Jurkat, Clone E6-1 (cell line): ENCODE measurements around the gene C8G. TPM values are rescaled to one million over a fixed set of nuclear protein-coding genes. Genes with fewer than 3 reads are reported as not detected.

Experiments used
- DNase-seq: peaks from one replicate; pipeline ENCODE4 v3.0.0-alpha.2; 2011; ENCODE audit warnings: low read depth, low spot score
- H3K4me3 ChIP-seq: 2 replicates; pipeline ENCODE4 v1.5.1; 2011; ENCODE audit warnings: mild to moderate bottlenecking, low read length, control low read depth, moderate library complexity
- polyA plus RNA-seq: library from polyadenylated mRNA; unstranded; fragments of >200 nt; gene quantifications from one replicate; pipeline ENCODE4 v1.2.1, GENCODE V29; 2012; ENCODE audit warnings: missing spikeins; ENCODE audit not compliant: insufficient read length, insufficient read depth

C8G gene
- polyA plus RNA-seq = 3.2 TPM

- peak; percentile 82 for DNase-seq
- H3K4me3 ChIP-seq = peak within 1 kb of the TSS; percentile 78
These were observed at the start of gene C8G, which contains the start of gene FBXW5 for GRCh38 chr9:136944519-136945332. TSS of gene C8G (plus strand) at chr9:136945243. CDS start at chr9:136945321, 78 bp downstream. TSS of gene FBXW5 (minus strand) at chr9:136944738. CDS start at chr9:136944083, 655 bp downstream.

- no peak overlapping the region for H3K4me3 ChIP-seq
- no peak for DNase-seq
These were observed 49.0 kb upstream of the C8G start for GRCh38 chr9:136896027-136896426.

DNA sequence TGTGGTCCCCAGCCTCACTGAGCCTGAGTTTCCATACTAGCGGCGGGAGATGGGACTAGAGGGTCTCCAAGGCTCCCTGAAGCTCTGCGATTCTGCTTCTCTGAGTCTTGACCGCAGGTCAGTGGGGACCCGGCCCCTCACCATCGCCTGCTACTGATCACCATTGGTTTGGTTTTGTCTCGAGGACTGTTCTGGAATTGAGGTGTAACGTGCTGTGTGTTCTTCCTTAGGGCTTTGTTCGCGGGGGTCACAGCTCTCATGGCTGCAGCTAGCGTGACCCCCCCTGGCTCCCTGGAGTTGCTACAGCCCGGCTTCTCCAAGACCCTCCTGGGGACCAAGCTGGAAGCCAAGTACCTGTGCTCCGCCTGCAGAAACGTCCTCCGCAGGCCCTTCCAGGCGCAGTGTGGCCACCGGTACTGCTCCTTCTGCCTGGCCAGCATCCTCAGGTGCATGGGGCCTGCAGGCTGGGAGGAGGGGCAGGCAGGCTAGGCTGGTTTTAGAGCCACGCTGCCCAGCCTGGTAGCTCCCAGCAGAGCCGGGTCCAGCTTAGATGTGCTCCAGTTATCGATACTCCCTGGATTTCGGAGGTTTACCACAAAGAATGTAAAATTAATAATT lies 46.5 kb upstream of the C8G start:
- DNase-seq = no peak
- H3K4me3 ChIP-seq = no peak overlapping the region

DNA sequence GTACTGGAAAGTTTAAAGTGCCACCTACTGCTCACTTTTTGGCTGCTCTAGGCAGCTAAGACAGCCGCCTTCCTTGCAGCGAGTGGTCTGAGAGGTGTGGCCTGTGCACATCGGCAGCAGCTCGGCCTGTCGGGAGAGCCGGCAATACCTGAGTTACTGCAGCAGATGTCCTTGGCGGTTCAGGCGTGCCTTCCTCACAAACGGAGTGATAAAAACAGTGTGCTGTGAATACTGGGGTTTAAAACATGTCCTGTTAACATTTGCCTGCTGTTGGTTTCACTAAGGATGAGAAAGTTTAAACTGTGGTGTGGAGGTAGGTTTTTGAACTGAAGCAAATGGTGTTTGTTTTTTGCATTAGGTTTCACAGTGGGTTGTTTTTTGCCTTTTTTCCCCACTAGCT lies 45.8 kb upstream of the C8G start:
- no peak overlapping the region for H3K4me3 ChIP-seq
- DNase-seq = no peak

DNA sequence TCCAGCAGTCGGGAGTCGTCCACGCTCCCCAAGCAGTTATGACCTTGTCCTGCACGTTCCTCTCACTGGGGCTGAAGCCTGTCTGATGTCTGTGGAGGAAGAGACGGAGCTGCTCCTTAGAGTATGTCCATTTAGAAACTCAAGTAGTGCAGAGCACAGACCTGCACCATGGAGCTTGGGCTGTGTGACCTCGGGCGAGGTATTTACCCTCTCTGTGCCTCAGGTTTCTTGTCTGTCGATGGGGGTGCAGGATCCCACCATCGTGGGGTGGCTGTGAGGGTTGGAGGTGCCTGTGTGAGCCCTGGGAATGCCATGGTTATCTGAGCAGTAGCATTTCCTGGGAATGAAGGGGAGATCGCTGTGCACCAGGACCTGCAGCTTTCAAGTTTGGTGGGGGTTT lies 44.5 kb upstream of the C8G start:
- H3K4me3 ChIP-seq = no peak overlapping the region
- DNase-seq = no peak

DNA sequence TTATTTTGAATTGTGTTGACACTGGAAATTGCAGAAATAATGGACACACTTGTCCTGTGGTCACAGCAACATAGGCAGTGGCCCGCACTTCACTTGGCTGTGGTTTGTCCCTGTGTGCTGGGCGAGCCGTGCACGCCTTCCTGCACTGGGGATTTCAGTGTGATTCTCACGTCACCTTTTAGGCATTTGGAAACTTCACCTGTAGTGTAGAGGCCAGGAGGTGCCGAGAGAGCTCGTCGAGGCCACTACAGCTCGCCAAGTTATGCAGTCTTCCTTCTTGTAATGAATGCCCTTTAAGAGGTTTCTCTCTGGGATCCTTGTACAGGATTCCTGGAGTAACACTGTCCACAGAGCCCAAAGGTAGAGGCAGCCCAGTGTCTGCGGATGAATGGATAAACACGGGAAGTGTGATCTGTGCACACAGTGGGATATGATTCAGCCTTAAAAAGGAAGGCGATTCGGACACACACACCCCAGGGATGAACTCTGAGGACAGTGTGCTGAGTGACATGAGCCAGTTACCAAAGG lies 44.0 kb upstream of the C8G start:
- H3K4me3 ChIP-seq = no peak overlapping the region
- DNase-seq = no peak

DNA sequence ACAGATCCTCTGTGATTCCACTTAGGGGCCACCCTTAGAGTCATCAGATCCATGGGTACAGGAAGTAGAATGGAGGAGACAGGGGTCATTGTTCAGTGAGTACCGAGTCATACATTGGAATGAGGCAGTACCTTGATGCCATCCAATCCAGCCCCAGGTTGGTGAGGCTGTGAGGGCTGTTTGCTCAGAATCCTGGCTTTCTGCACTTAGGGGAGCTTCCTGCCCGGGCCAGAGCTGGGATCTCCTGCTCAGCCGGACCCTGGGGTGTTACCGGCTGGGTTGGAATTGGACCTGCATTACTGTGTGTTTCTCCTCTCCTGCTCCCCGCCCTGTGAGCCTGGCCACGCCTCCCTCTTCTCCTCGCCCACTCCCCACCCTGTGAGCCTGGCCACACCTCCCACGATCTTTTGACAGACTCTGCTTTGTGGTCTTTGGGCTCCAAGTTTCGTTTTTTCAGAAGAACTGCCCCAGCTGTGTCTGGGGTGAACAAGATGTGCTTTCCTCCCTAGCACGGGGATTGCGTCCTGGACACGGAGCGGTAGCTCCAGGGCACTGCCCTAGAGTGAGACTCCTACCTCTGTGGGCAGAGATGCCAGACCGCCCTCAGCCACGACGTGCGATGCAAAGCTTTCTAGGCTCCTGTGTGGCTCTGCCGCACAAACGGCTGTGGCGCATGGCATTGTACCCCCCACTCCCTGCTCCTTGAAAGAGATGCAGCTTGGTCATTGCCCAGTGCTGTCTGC lies 43.4 kb upstream of the C8G start:
- H3K4me3 ChIP-seq = no peak overlapping the region
- DNase-seq = no peak

GRCh38 chr9:136902259-136902821 lies 42.7 kb upstream of the C8G start:
- no peak for DNase-seq
- H3K4me3 ChIP-seq = no peak overlapping the region

DNA sequence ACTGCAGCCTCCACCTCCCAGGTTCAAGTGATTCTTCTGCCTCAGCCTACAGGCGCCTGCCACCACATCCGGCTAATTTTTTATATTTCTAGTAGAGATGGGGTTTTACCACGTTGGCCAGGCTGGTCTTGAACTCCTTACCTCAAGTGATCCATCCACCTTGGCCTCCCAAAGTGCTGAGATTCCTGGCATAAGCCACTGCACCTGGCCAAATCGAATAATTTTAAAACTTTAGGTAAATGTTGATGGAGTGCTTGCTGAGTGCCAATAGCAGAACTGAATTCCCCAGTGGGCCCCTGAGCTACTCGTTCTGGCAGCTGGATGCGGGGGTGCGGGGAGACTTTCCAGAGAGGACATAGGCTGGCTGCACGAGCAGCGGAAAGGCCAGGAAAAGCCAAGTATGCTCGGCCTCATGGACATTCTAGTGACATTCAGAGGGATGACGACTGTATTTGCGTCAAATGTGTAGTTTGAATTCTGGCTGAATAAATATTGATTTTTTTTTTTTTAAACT lies 41.9 kb upstream of the C8G start:
- no peak overlapping the region for H3K4me3 ChIP-seq
- DNase-seq = no peak

GRCh38 chr9:136906266-136906665 lies 38.8 kb upstream of the C8G start:
- no peak overlapping the region for H3K4me3 ChIP-seq
- DNase-seq = no peak

DNA sequence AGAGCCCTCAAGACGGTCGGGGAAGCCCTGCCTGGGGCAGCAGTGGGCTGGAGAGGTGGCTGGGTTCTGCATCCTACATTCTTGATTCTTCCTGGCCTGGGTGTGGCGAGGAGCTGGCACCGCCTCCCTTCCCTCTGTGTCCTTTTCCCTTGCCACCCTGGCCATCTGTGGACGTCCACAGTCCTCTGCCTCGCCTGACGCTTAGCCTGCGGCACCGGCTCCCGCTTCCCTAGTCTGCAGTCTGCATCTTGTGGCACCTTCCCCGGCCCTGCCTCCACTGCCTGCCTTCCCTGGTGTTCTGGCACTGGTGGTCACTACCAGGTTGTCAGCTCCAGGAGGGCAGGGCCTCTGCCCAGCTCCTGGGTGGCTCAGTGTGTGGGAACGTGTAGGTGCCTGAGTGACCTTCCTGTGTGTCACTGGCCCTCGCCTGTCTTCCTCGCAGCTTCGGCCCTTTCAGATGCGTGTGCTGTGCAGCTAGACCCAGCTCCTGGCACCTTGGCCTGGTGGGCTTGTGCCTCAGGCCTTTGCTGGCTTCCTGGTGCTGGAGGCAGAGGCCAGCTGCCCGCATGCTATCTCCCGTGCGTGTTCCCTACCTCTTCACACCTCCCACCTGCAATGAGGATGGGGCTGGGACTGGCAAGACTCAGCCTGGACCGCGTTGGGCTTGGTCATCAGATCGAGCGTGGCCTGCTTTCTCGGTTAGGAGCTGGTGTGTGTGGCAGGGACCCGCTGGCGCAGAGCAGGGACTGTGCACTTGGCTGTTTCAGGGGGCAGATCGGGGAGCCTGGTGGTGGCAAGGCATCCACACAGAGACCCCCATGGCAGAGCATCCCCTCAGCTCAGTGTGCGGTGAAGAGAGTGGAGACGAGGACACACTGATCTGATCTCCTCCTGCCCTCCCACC lies 37.8 kb upstream of the C8G start:
- DNase-seq = no peak
- H3K4me3 ChIP-seq = no peak overlapping the region

- H3K4me3 ChIP-seq = no peak overlapping the region
- no peak for DNase-seq
These were observed 34.7 kb upstream of the C8G start for GRCh38 chr9:136910197-136910900.

DNA sequence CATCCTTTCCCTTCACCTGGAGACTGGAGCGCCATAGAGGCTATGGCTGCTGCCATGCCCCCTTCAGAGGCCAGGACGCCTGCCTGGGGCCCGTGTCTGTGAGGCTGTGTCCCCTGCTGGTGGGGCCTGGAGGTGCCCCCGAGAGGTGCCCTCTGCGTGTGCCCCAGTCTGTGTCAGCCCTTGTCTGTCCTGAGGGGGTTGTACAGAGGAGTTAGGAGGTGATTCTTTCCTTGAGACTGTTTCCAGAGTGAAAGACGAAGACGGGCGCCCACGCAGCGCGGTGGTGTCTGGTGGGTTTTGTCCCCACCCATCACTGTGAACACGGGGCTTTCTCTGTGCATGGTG lies 34.2 kb upstream of the C8G start:
- no peak for DNase-seq
- H3K4me3 ChIP-seq = no peak overlapping the region

DNA sequence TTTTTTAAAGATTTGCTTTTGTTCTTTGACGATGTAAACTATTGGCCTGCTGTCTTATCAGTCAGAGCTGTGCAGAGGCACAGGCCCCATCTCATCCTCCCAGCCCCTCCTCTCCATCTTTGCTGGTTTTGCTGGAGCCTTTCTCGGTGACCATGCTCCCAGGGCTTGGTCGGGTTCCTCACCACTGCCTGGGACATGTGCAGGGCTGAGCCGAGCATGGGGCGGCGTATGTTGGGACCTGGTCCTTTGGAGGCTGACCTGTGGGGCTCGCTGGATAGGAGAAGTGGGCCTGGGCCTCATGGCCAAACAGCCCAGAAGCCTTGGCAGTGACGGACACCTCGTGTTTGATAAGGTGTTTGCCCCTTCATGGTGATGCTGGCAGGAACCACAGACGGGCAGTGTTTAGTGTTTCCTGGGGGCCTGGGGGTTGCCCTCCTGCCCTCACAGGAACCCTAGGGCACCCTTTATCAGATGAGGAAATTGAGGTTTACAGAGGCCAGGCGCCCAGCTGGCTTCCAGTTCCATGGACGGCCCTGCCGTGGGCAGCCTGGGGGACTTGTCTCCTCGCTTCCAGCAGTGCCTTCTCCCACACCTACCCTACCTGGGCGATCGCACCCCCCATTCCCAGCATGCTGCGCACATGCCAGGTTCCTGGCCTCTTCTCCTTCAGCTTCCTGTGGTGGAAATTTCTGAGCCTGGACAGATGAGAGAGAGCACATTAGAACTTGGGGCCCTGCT lies 31.2 kb upstream of the C8G start:
- H3K4me3 ChIP-seq = no peak overlapping the region
- DNase-seq = no peak

- H3K4me3 ChIP-seq = no peak overlapping the region
- no peak for DNase-seq
These were observed 29.3 kb upstream of the C8G start for GRCh38 chr9:136915632-136916329.

DNA sequence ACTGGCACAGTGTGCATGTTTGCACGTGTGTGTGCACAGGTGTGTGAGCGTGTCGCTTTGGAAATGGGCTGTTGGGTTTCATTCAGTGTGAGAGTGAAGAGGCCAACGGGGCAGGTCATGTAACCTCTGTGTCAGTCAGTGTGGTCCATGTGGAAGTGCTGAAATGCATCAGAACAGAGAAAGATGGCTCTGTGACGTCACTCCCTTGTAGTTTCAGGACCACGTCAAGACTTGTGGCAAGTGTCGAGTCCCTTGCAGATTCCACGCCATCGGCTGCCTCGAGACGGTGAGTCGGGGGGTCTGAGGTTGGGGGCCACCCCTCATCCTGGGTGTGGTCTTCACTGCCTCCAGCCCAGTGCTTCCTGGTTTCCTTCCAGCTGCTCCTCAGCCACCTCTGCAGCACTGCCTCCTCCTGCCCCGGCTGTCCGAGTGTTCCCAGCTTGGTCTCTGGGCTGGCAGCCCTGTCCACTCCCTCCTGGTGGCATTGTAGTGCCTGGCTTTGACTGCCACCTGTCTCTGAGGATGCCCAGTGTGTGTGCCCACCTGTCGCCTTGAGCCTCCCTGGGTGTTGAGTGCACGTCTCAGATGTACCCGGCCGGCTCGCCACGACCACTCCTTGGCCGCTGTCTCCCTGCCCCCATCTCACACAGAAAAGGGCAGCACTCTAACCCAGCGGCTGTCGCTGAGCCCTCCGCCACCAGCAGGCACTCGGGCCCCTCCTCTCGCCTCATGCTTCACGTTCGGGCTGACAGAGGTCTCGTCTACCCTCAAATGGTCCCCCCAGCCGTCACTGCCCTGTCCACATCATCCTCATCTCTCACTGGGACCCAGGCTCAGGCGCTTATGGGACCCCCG lies 28.5 kb upstream of the C8G start:
- no peak overlapping the region for H3K4me3 ChIP-seq
- DNase-seq = no peak
